CD8-positive, alpha-beta memory T cell (primary cell): ENCODE results near the gene PSMD11. TPM values are rescaled to one million over a fixed set of nuclear protein-coding genes. Genes with fewer than 3 reads are reported as not detected.
A peak's percentile ranks its signal among the peaks of the same experiment; 100 is the strongest.

Experiments used
- CTCF ChIA-PET: fragments of 350-600 bp; sonication (Branson Sonifier 250); formaldehyde crosslinking; loops from one replicate; lab custom pipeline; 2021; ENCODE audit warnings: antibody characterized with exemption; lab: Charles Lee
- POLR2A ChIA-PET: fragments of 350-600 bp; sonication (Branson Sonifier 250); formaldehyde crosslinking; loops from one replicate; lab custom pipeline; 2021; ENCODE audit warnings: antibody characterized with exemption; lab: Charles Lee
- DNase-seq, 5 donors: peaks; one replicate each; pipeline versions ENCODE4 v3.0.0 to v3.0.0-alpha.2; 2020 to 2022; ENCODE audit warnings: mixed read lengths in 1 of 5
- H3K27ac ChIP-seq: one replicate; pipeline ENCODE4 v1.7.0; 2013; ENCODE audit warnings: low read depth, mild to moderate bottlenecking, low read length, moderate library complexity
- H3K27me3 ChIP-seq: 2 replicates; pipeline ENCODE4 v1.7.0; 2013; ENCODE audit warnings: low read length, mild to moderate bottlenecking; ENCODE audit not compliant: insufficient read depth, poor library complexity, severe bottlenecking
- H3K36me3 ChIP-seq: 2 replicates; pipeline ENCODE4 v1.7.0; 2013; ENCODE audit warnings: mild to moderate bottlenecking, low read length, moderate library complexity; ENCODE audit not compliant: insufficient read depth
- H3K4me1 ChIP-seq: 2 replicates; pipeline ENCODE4 v1.7.0; 2013; ENCODE audit warnings: mild to moderate bottlenecking, low read length, moderate library complexity; ENCODE audit not compliant: insufficient read depth
- H3K4me3 ChIP-seq: 2 replicates; pipeline ENCODE4 v1.7.0; 2013; ENCODE audit warnings: mild to moderate bottlenecking, low read length
- H3K9me3 ChIP-seq: 2 replicates; pipeline ENCODE4 v1.7.0; 2013; ENCODE audit warnings: mild to moderate bottlenecking, low read length
- H3K27ac Mint-ChIP-seq, 8 donors: one replicate each; pipeline ENCODE4 v1.8.0; 2020 to 2021; ENCODE audit warnings: mixed read lengths in 8 of 8, mild to moderate bottlenecking in 6 of 8, inconsistent platforms in 3 of 8, moderate library complexity in 3 of 8
- H3K27me3 Mint-ChIP-seq, 2 donors: one replicate each; pipeline ENCODE4 v1.8.0; 2020 to 2021; ENCODE audit warnings: mixed read lengths in 2 of 2, mild to moderate bottlenecking in 1 of 2, moderate library complexity in 1 of 2
- H3K36me3 Mint-ChIP-seq, 3 donors: one replicate each; pipeline ENCODE4 v1.8.0; 2020 to 2021; ENCODE audit warnings: mixed read lengths in 3 of 3, inconsistent platforms in 1 of 3, mild to moderate bottlenecking in 1 of 3
- H3K4me1 Mint-ChIP-seq, 3 donors: one replicate each; pipeline ENCODE4 v1.8.0; 2020 to 2021; ENCODE audit warnings: mixed read lengths in 3 of 3, inconsistent platforms in 1 of 3, mild to moderate bottlenecking in 1 of 3
- H3K4me3 Mint-ChIP-seq, 7 donors: one replicate each; pipeline ENCODE4 v1.8.0; 2020 to 2021; ENCODE audit warnings: mixed read lengths in 7 of 7, mild to moderate bottlenecking in 6 of 7, moderate library complexity in 4 of 7, inconsistent platforms in 2 of 7
- H3K9me3 Mint-ChIP-seq, 5 donors: one replicate each; pipeline ENCODE4 v1.8.0; 2020 to 2022; ENCODE audit warnings: mixed read lengths in 5 of 5, mild to moderate bottlenecking in 3 of 5, moderate library complexity in 2 of 5, inconsistent platforms in 1 of 5
- polyA plus RNA-seq: library from polyadenylated mRNA; unstranded; fragments of 300-500 nt; fragmentation: Illumina TruSeq; gene quantifications from one replicate; pipeline ENCODE4 v1.2.3, GENCODE V29; 2021
- total RNA-seq, 2 experiments: library from RNA; stranded (reverse); gene quantifications; one replicate each; pipeline ENCODE4 v1.2.3, GENCODE V29; 2021

PSMD11 gene
- total and polyA plus RNA-seq, 3 experiments from 2014 or later = 145 to 187 (median 175) TPM

- H3K27me3 Mint-ChIP-seq = peaks cover 0 to 3% of the 10 kb centered on the region in 2 donors
- POLR2A ChIA-PET = interaction anchor here (0.9 to 1.6 kb wide), 3 partner anchors 23 to 34 kb away, joined by 3 to 23 read pairs (median 3); no protein-coding TSS in a partner anchor
- H3K9me3 Mint-ChIP-seq = no peaks in the 10 kb centered on the region
- peak; percentile 61 to 75 (median 71) for DNase-seq
- peaks cover 35 to 41% (median 38%) of the 10 kb centered on the region in 3 donors for H3K4me1 Mint-ChIP-seq
- H3K36me3 Mint-ChIP-seq = peaks cover 0 to 39% (median 2%) of the 10 kb centered on the region in 3 donors
- H3K4me1 ChIP-seq = peaks cover 40% of the 10 kb centered on the region
- no peaks in the 10 kb centered on the region for H3K27me3 ChIP-seq
- H3K4me3 Mint-ChIP-seq = peak overlapping the region; percentile 75 to 86 (median 82)
- CTCF ChIA-PET = interaction anchor here (0.9 to 6.7 kb wide), 5 partner anchors 10 to 391 kb away, joined by 3 to 44 read pairs (median 4); partner anchors contain the start of gene MYO1D
- no peaks in the 10 kb centered on the region for H3K9me3 ChIP-seq
- H3K36me3 ChIP-seq = peaks cover 5% of the 10 kb centered on the region
- H3K27ac ChIP-seq = no peak overlapping the region
- no peak overlapping the region for H3K4me3 ChIP-seq
- H3K27ac Mint-ChIP-seq = peak overlapping the region in 5 of 8 donors; percentile 42 to 92 (median 66)
These were observed 41.9 kb downstream of the PSMD11 start for GRCh38 chr17:32486111-32486700.

- Mint-ChIP-seq H3K4me3 (peak within 1 kb of the TSS; percentile 87 to 94 (median 92)), H3K27ac (peak within 1 kb of the TSS; percentile 50 to 92 (median 80)), H3K4me1 (peaks cover 40 to 48% (median 45%) of the 10 kb centered on the region in 3 donors), H3K9me3 (no peaks in the 10 kb centered on the region), H3K36me3 (peaks cover 0 to 32% (median 0%) of the 10 kb centered on the region in 3 donors), H3K27me3 (peaks cover 0 to 3% of the 10 kb centered on the region in 2 donors)
- Histone ChIP-seq H3K4me3 (peak within 1 kb of the TSS; percentile 79), H3K4me1 (peaks cover 47% of the 10 kb centered on the region), H3K9me3 (no peaks in the 10 kb centered on the region), H3K36me3 (no peaks in the 10 kb centered on the region), H3K27me3 (no peaks in the 10 kb centered on the region), H3K27ac (peak within 1 kb of the TSS; percentile 24)
- ChIA-PET POLR2A (interaction anchor here (0.9 to 1.6 kb wide), 7 partner anchors 18 to 389 kb away, joined by 3 to 23 read pairs (median 3); no protein-coding TSS in a partner anchor), CTCF (interaction anchor here (0.9 to 6.7 kb wide), 6 partner anchors 10 to 390 kb away, joined by 3 to 44 read pairs (median 4); partner anchors contain the start of gene MYO1D)
- peak; percentile 66 to 79 (median 76) for DNase-seq
These were observed 42.6 kb downstream of the PSMD11 start, which contains the start of gene CDK5R1 for GRCh38 chr17:32486701-32487472. CDK5R1 (plus strand) TSS chr17:32486993; CDS start chr17:32487621, 628 bp downstream.

- Mint-ChIP-seq H3K27ac (peak overlapping the region in 7 of 8 donors; percentile 18 to 91 (median 75)), H3K4me1 (peaks cover 48 to 55% (median 52%) of the 10 kb centered on the region in 3 donors), H3K27me3 (peaks cover 0 to 3% of the 10 kb centered on the region in 2 donors), H3K36me3 (peaks cover 0 to 26% (median 0%) of the 10 kb centered on the region in 3 donors), H3K9me3 (no peaks in the 10 kb centered on the region), H3K4me3 (peak overlapping the region; percentile 87 to 94 (median 92))
- ChIA-PET CTCF (interaction anchor here (0.9 to 6.7 kb wide), 5 partner anchors 9 to 390 kb away, joined by 3 to 44 read pairs (median 4); partner anchors contain the start of gene MYO1D), POLR2A (interaction anchor here (0.8 to 1.6 kb wide), 6 partner anchors 17 to 388 kb away, joined by 3 to 23 read pairs (median 4); no protein-coding TSS in a partner anchor)
- no peaks in the 10 kb centered on the region for H3K27me3 ChIP-seq
- DNase-seq = no peak
- peak overlapping the region; percentile 79 for H3K4me3 ChIP-seq
- H3K4me1 ChIP-seq = peaks cover 54% of the 10 kb centered on the region
- H3K36me3 ChIP-seq = no peaks in the 10 kb centered on the region
- peak overlapping the region; percentile 24 for H3K27ac ChIP-seq
- H3K9me3 ChIP-seq = no peaks in the 10 kb centered on the region
These were observed 43.3 kb downstream of the PSMD11 start for GRCh38 chr17:32487473-32488176.

GRCh38 chr17:32488177-32488542 is 43.9 kb downstream of the PSMD11 start:
- H3K4me3 Mint-ChIP-seq = peak overlapping the region; percentile 87 to 94 (median 92)
- DNase-seq = no peak
- CTCF ChIA-PET = interaction anchor here (0.6 to 6.7 kb wide), 4 partner anchors 9 to 120 kb away, joined by 3 to 44 read pairs (median 7); no protein-coding TSS in a partner anchor
- peaks cover 0 to 3% of the 10 kb centered on the region in 2 donors for H3K27me3 Mint-ChIP-seq
- no peaks in the 10 kb centered on the region for H3K9me3 Mint-ChIP-seq
- H3K27ac ChIP-seq = no peak overlapping the region
- no peaks in the 10 kb centered on the region for H3K36me3 ChIP-seq
- POLR2A ChIA-PET = interaction anchor here (0.8 to 1.6 kb wide), 6 partner anchors 17 to 388 kb away, joined by 3 to 5 read pairs (median 3); no protein-coding TSS in a partner anchor
- H3K27ac Mint-ChIP-seq = peak overlapping the region in 7 of 8 donors; percentile 18 to 91 (median 75)
- H3K9me3 ChIP-seq = no peaks in the 10 kb centered on the region
- peaks cover 59% of the 10 kb centered on the region for H3K4me1 ChIP-seq
- H3K36me3 Mint-ChIP-seq = peaks cover 0 to 24% (median 0%) of the 10 kb centered on the region in 3 donors
- peak overlapping the region; percentile 79 for H3K4me3 ChIP-seq
- peaks cover 53 to 61% (median 58%) of the 10 kb centered on the region in 3 donors for H3K4me1 Mint-ChIP-seq
- no peaks in the 10 kb centered on the region for H3K27me3 ChIP-seq

GRCh38 chr17:32488604-32489180 is 44.4 kb downstream of the PSMD11 start:
- Histone ChIP-seq H3K36me3 (no peaks in the 10 kb centered on the region), H3K4me3 (peak overlapping the region; percentile 79), H3K9me3 (no peaks in the 10 kb centered on the region), H3K4me1 (peaks cover 65% of the 10 kb centered on the region), H3K27me3 (no peaks in the 10 kb centered on the region), H3K27ac (no peak overlapping the region)
- Mint-ChIP-seq H3K27me3 (peaks cover 0 to 3% of the 10 kb centered on the region in 2 donors), H3K4me3 (peak overlapping the region; percentile 87 to 94 (median 92)), H3K9me3 (no peaks in the 10 kb centered on the region), H3K27ac (peak overlapping the region in 4 of 8 donors; percentile 68 to 87 (median 76)), H3K4me1 (peaks cover 56 to 66% (median 58%) of the 10 kb centered on the region in 3 donors), H3K36me3 (peaks cover 0 to 21% (median 0%) of the 10 kb centered on the region in 3 donors)
- ChIA-PET CTCF (interaction anchor here (0.6 to 6.7 kb wide), 6 partner anchors 8 to 45 kb away, joined by 3 to 44 read pairs (median 4); partner anchors contain the start of gene PSMD11), POLR2A (interaction anchor here (1.1 kb wide), 1 partner anchor 31 kb away, joined by 3 read pairs; no protein-coding TSS in a partner anchor)
- DNase-seq = no peak

GRCh38 chr17:32489320-32490100 is 45.2 kb downstream of the PSMD11 start:
- Mint-ChIP-seq H3K27me3 (no peaks in the 10 kb centered on the region), H3K4me3 (peak overlapping the region; percentile 87 to 94 (median 92)), H3K36me3 (peaks cover 0 to 21% (median 0%) of the 10 kb centered on the region in 3 donors), H3K27ac (peak overlapping the region in 5 of 8 donors; percentile 24 to 86 (median 68)), H3K4me1 (peaks cover 55 to 72% (median 58%) of the 10 kb centered on the region in 3 donors), H3K9me3 (no peaks in the 10 kb centered on the region)
- peaks cover 73% of the 10 kb centered on the region for H3K4me1 ChIP-seq
- H3K27ac ChIP-seq = no peak overlapping the region
- H3K36me3 ChIP-seq = no peaks in the 10 kb centered on the region
- no peaks in the 10 kb centered on the region for H3K9me3 ChIP-seq
- ChIA-PET CTCF (interaction anchor here (0.7 to 6.7 kb wide), 4 partner anchors 26 to 45 kb away, joined by 3 to 44 read pairs (median 4); partner anchors contain the start of gene PSMD11), POLR2A (interaction anchor here (1.1 kb wide), 1 partner anchor 30 kb away, joined by 3 read pairs; no protein-coding TSS in a partner anchor)
- H3K4me3 ChIP-seq = peak overlapping the region; percentile 79
- DNase-seq = no peak
- no peaks in the 10 kb centered on the region for H3K27me3 ChIP-seq
